ENCODE data around the gene CMTR1.

DNA sequence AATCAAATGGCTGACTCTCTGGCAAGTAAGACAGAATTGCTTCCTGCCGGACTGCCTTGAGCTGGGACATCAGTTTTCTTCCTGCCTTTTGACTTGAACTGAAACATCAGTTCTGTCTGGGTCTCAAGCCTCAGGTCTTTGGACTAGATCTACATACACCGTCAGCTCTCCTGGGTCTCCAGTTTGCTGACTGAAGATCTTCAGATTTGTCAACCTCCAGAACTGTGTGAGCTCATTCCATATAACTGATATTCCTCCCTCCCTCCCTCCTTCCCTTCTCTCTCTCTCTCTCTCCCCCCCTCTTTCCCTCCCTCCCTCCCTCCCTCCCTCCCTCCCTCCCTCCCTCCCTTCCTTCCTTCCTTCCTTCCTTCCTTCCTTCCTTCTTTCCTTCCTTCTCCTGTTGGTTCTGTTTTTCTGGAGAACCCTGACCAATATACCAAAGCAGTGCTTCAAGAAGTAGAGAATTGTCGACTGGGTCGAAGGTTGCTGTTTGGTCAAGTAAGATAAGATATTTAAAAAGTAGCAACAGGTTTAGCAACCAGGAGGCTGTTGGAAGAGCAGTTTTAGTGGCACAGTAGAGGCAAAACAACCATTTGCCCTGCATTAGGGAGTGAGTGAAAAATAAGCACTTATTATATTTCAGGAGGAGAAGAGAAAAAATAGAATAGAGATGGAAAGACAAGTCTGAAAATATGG is 33.1 kb upstream of the CMTR1 start:
- TF ChIP-seq, protein P1, sequence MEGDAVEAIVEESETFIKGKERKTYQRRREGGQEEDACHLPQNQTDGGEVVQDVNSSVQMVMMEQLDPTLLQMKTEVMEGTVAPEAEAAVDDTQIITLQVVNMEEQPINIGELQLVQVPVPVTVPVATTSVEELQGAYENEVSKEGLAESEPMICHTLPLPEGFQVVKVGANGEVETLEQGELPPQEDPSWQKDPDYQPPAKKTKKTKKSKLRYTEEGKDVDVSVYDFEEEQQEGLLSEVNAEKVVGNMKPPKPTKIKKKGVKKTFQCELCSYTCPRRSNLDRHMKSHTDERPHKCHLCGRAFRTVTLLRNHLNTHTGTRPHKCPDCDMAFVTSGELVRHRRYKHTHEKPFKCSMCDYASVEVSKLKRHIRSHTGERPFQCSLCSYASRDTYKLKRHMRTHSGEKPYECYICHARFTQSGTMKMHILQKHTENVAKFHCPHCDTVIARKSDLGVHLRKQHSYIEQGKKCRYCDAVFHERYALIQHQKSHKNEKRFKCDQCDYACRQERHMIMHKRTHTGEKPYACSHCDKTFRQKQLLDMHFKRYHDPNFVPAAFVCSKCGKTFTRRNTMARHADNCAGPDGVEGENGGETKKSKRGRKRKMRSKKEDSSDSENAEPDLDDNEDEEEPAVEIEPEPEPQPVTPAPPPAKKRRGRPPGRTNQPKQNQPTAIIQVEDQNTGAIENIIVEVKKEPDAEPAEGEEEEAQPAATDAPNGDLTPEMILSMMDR (tag by site-specific recombination; IDR thresholded peaks at IDR 0.05): no peak
- no peak for TF ChIP-seq ZBTB1 (tag by site-specific recombination; IDR thresholded peaks at IDR 0.05)
- TF ChIP-seq ZNF239 (tag by site-specific recombination; IDR thresholded peaks at IDR 0.05): no peak
